AG10803 (cell line): ENCODE measurements around the gene TMEM200C.
A peak's percentile ranks its signal among the peaks of the same experiment; 100 is the strongest.

ENCODE experiments used
- DNase-seq: peaks from one replicate; pipeline ENCODE4 v3.0.0; 2010; ENCODE audit warnings: low read depth
- H3K4me3 ChIP-seq: 2 replicates; pipeline ENCODE4 v1.5.1; 2011; ENCODE audit warnings: mild to moderate bottlenecking, low read length, control low read depth
- CTCF ChIP-seq: conservative IDR thresholded peaks from 2 replicates; pipeline ENCODE4 v1.5.1; 2011; ENCODE audit warnings: mild to moderate bottlenecking, low read length, control low read depth, inconsistent platforms

The TMEM200C gene

GRCh38 chr18:5895299-5895875 lies at the start of gene TMEM200C:
Gene TMEM200C (minus strand): TSS chr18:5895522. CDS start chr18:5892063, 3,459 bp downstream.
- H3K4me3 ChIP-seq = no peak within 1 kb of the TSS
- no peak for DNase-seq
- TF ChIP-seq CTCF = no peak

GRCh38 chr18:5944448-5944847 lies 49.1 kb upstream of the TMEM200C start:
- no peak for DNase-seq
- TF ChIP-seq CTCF = no peak
- H3K4me3 ChIP-seq = no peak overlapping the region

- no peak overlapping the region for H3K4me3 ChIP-seq
- TF ChIP-seq CTCF = no peak
- peak; percentile 0 for DNase-seq
Observed at GRCh38 chr18:5943514-5943913, 48.2 kb upstream of the TMEM200C start.

- H3K4me3 ChIP-seq = no peak overlapping the region
- TF ChIP-seq CTCF = no peak
- DNase-seq = no peak
Observed at GRCh38 chr18:5942591-5942990, 47.3 kb upstream of the TMEM200C start.

GRCh38 chr18:5941890-5942289 lies 46.6 kb upstream of the TMEM200C start:
- DNase-seq = no peak
- H3K4me3 ChIP-seq = no peak overlapping the region
- TF ChIP-seq CTCF = no peak

GRCh38 chr18:5939801-5940667 lies 44.7 kb upstream of the TMEM200C start:
- DNase-seq = no peak
- TF ChIP-seq CTCF = no peak
- no peak overlapping the region for H3K4me3 ChIP-seq

GRCh38 chr18:5937795-5938194 lies 42.5 kb upstream of the TMEM200C start:
- no peak overlapping the region for H3K4me3 ChIP-seq
- no peak for TF ChIP-seq CTCF
- DNase-seq = no peak
